Endodermal cell (in vitro differentiated cells): ENCODE data around the gene LYSMD3. TPM values are rescaled to one million over a fixed set of nuclear protein-coding genes. Genes with fewer than 3 reads are reported as not detected.
A peak's percentile ranks its signal among the peaks of the same experiment; 100 is the strongest.

Experiments
- DNase-seq: peaks from one replicate; pipeline ENCODE4 v3.0.0-alpha.2; 2017
- H3K27ac ChIP-seq: 2 replicates; pipeline ENCODE4 v1.5.1; 2013; ENCODE audit warnings: mild to moderate bottlenecking, low read depth, low read length, moderate library complexity
- H3K27me3 ChIP-seq: 2 replicates; pipeline ENCODE4 v1.6.1; 2013; ENCODE audit warnings: mild to moderate bottlenecking, low read length, moderate library complexity; ENCODE audit not compliant: insufficient read depth, control insufficient read depth, poor library complexity, severe bottlenecking
- H3K36me3 ChIP-seq: 2 replicates; pipeline ENCODE4 v1.7.0; 2013; ENCODE audit warnings: mild to moderate bottlenecking, low read length, moderate library complexity; ENCODE audit not compliant: control insufficient read depth, insufficient read depth
- H3K4me1 ChIP-seq: one replicate; pipeline ENCODE4 v1.7.0; 2013; ENCODE audit warnings: low read length; ENCODE audit not compliant: control insufficient read depth, insufficient read depth
- H3K4me3 ChIP-seq: 2 replicates; pipeline ENCODE4 v1.5.1; 2013; ENCODE audit warnings: mild to moderate bottlenecking, low read length, moderate library complexity
- H3K9ac ChIP-seq: 2 replicates; pipeline ENCODE4 v1.6.1; 2013; ENCODE audit warnings: mild to moderate bottlenecking, low read length, moderate library complexity; ENCODE audit not compliant: poor library complexity, severe bottlenecking; ENCODE audit errors: extremely low read depth
- H3K9me3 ChIP-seq: 2 replicates; pipeline ENCODE4 v1.6.1; 2013; ENCODE audit warnings: mild to moderate bottlenecking, low read length, moderate library complexity; ENCODE audit not compliant: control insufficient read depth
- H3K27ac Mint-ChIP-seq: 2 replicates; pipeline ENCODE4 v1.8.0; 2020; ENCODE audit warnings: mixed read lengths
- H3K27me3 Mint-ChIP-seq: 2 replicates; pipeline ENCODE4 v1.8.0; 2021; ENCODE audit warnings: mild to moderate bottlenecking, mixed read lengths; ENCODE audit not compliant: insufficient read depth
- H3K36me3 Mint-ChIP-seq: 2 replicates; pipeline ENCODE4 v1.8.0; 2020; ENCODE audit warnings: low read depth, mixed read lengths
- H3K4me1 Mint-ChIP-seq: 2 replicates; pipeline ENCODE4 v1.8.0; 2020; ENCODE audit warnings: mixed read lengths
- H3K4me3 Mint-ChIP-seq: 2 replicates; pipeline ENCODE4 v1.8.0; 2020; ENCODE audit warnings: mild to moderate bottlenecking, moderate library complexity, mixed read lengths
- H3K9me3 Mint-ChIP-seq: 2 replicates; pipeline ENCODE4 v1.8.0; 2020; ENCODE audit warnings: mild to moderate bottlenecking, mixed read lengths
- WGBS, 2 experiments: methylation state at CpG; one replicate each; pipeline versions ENCODE4 v1.1.5 to v1.1.7; 2013; ENCODE audit warnings: missing lambda C conversion rate in 2 of 2, mixed read lengths in 1 of 2; ENCODE audit not compliant: insufficient coverage in 1 of 2, insufficient read length in 1 of 2; 5-methylcytosine and 5-hydroxymethylcytosine counted together
- total RNA-seq, 2 donors: library from RNA; stranded (reverse); fragmentation: NEBNext Ultra II Directional in 1 of 2; extraction: Animal tissue kit (Norgen Biotek cat#: 25700) in 1 of 2; gene quantifications; 2 replicates in 1 of 2; 3 replicates in 1 of 2; pipeline ENCODE4 v1.2.1, GENCODE V29; 2021
- TF ChIP-seq, protein P1 (sequence below): fragments of 200-600 bp; sonication (generic); conservative IDR thresholded peaks from 2 replicates; pipeline ENCODE4 v1.5.0; 2021; ENCODE audit warnings: antibody characterized with exemption, mild to moderate bottlenecking

The LYSMD3 gene
- total RNA-seq, 2 donors from 2014 or later: 18.2 to 18.7 TPM

DNA sequence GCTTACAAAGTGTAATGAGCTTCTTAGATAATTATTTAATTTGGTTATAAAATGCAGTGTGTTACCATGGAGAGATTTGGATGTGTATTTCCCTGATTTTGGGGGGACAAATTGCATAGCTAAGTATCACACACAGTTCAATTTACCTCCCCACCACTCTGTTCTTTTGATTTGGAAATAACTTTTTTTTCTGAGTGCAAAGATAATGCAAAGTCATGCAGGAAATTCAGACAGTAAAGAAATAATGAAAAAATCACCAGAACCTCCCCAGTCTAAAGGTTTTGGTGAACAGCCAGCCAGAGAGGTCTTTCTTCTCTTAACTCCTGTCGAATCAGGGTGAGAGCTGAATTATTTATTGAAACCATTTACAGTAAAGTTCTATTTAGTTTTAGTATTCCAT, 32.4 kb upstream of the LYSMD3 start:
- no peak overlapping the region for H3K27ac Mint-ChIP-seq
- TF ChIP-seq, protein P1, sequence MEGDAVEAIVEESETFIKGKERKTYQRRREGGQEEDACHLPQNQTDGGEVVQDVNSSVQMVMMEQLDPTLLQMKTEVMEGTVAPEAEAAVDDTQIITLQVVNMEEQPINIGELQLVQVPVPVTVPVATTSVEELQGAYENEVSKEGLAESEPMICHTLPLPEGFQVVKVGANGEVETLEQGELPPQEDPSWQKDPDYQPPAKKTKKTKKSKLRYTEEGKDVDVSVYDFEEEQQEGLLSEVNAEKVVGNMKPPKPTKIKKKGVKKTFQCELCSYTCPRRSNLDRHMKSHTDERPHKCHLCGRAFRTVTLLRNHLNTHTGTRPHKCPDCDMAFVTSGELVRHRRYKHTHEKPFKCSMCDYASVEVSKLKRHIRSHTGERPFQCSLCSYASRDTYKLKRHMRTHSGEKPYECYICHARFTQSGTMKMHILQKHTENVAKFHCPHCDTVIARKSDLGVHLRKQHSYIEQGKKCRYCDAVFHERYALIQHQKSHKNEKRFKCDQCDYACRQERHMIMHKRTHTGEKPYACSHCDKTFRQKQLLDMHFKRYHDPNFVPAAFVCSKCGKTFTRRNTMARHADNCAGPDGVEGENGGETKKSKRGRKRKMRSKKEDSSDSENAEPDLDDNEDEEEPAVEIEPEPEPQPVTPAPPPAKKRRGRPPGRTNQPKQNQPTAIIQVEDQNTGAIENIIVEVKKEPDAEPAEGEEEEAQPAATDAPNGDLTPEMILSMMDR: no peak

DNA sequence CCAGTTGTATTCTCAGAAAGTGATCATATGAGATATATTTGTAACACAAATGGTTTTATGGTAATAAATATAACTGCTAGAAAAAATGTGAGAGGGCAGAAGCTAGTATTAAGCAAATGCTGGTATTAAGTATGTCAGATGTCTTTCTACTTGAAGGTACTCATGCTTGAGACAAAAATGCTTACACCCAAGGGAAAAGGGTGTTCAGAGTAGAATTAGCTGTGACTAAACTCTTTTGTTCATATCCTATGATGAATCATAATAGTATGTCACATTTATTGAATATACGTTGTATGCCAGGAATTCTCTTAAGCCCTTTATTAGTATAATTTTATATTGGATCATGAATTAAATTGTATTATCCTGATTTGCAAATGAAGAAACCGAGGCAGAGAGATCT, 31.4 kb upstream of the LYSMD3 start:
- Histone ChIP-seq H3K27ac (no peak overlapping the region), H3K4me3 (peak overlapping the region; percentile 89), H3K9me3 (peaks cover 7% of the 10 kb centered on the region), H3K4me1 (peaks cover 14% of the 10 kb centered on the region), H3K9ac (no peak overlapping the region), H3K27me3 (no peaks in the 10 kb centered on the region), H3K36me3 (no peaks in the 10 kb centered on the region)
- Mint-ChIP-seq H3K27ac (no peak overlapping the region), H3K9me3 (no peaks in the 10 kb centered on the region), H3K36me3 (peaks cover 9% of the 10 kb centered on the region), H3K27me3 (no peaks in the 10 kb centered on the region), H3K4me3 (peak overlapping the region; percentile 85), H3K4me1 (peaks cover 49% of the 10 kb centered on the region)
- DNase-seq: no peak
- TF ChIP-seq, protein P1: no peak
- 78% methylated on average over 1 of the region's 2 CpGs; no CpG with 5 or more reads in 1 of the 2 experiments for WGBS, 2 experiments

More for the DNA sequence above, 32.4 kb upstream of the LYSMD3 start:
- H3K9me3 Mint-ChIP-seq: peaks cover 2% of the 10 kb centered on the region
- H3K36me3 Mint-ChIP-seq: peaks cover 12% of the 10 kb centered on the region
- WGBS, 2 experiments: no CpG with 5 or more reads among the region's 1 CpG
- Histone ChIP-seq H3K36me3 (no peaks in the 10 kb centered on the region), H3K27me3 (no peaks in the 10 kb centered on the region), H3K4me1 (peaks cover 11% of the 10 kb centered on the region), H3K9ac (no peak overlapping the region), H3K4me3 (peak overlapping the region; percentile 89), H3K9me3 (peaks cover 9% of the 10 kb centered on the region), H3K27ac (no peak overlapping the region)
- no peaks in the 10 kb centered on the region for H3K27me3 Mint-ChIP-seq
- H3K4me1 Mint-ChIP-seq: peaks cover 39% of the 10 kb centered on the region
- DNase-seq: no peak
- no peak overlapping the region for H3K4me3 Mint-ChIP-seq

DNA sequence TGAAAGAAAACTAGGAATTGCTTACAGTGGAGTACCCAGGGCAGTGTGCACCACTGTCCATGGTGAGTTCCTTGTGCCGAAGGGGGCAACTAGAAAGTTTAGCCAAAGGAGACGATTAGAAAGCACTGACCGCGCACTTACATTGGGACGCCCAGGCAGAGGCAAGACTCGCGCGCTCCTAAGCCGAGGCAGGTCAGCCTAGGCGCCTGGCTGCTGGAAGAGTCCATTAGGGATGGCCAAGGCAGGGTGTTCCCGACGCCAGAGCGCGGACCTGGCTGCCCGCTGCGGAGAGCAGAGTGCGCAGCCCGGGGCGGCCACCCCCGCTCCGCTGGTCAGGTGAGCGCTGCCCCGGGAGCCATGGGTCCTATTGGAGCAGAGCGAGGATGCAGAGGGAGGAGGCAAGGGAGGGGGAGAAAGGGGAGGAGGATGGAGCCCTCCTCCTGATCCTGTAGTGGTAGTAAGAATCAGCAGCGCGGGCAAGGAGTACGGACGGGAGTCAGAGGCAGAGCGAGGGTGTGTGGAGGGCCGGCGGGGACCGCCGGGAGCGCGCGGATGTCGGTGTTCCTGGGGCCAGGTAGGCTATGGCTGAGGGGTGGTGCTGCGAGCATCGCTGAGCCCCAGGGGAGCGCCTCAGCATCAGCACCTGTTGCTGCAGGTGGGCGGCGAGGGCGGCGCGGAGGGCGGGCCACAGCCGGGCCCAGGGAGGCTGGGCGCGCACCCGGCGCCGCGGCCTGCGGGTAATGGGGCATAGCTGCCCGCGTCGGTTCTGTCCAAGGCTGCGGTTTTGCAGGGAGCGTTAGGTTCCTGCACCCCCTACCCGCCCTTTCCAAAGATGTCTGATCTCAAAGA, 29.2 kb upstream of the LYSMD3 start, which contains the start of gene ADGRV1:
TSS of gene ADGRV1 (plus strand) at position 454 of the 849 bp plus-strand sequence. CDS start at position 553, 99 bp downstream.
- Histone ChIP-seq H3K4me3 (peak within 1 kb of the TSS; percentile 89), H3K4me1 (peaks cover 20% of the 10 kb centered on the region), H3K9ac (peak within 1 kb of the TSS; percentile 70), H3K9me3 (no peaks in the 10 kb centered on the region), H3K27ac (peak within 1 kb of the TSS; percentile 7), H3K27me3 (no peaks in the 10 kb centered on the region), H3K36me3 (no peaks in the 10 kb centered on the region)
- peak; percentile 99 for DNase-seq
- Mint-ChIP-seq H3K4me1 (peaks cover 70% of the 10 kb centered on the region), H3K36me3 (no peaks in the 10 kb centered on the region), H3K27me3 (no peaks in the 10 kb centered on the region), H3K4me3 (peak within 1 kb of the TSS; percentile 85), H3K9me3 (no peaks in the 10 kb centered on the region), H3K27ac (peak within 1 kb of the TSS; percentile 97)
- TF ChIP-seq, protein P1: no peak
- 0 to 1% methylated on average over 17 to 60 of the region's 60 CpGs for WGBS, 2 experiments
